Measurements from ENCODE around the gene PRRX2. TPM values are rescaled to one million over a fixed set of nuclear protein-coding genes. Genes with fewer than 3 reads are reported as not detected.

Gene PRRX2
- total and polyA plus RNA-seq, 3 donors from 2014 or later: 14.6 to 19.1 (median 15.3) TPM

DNA sequence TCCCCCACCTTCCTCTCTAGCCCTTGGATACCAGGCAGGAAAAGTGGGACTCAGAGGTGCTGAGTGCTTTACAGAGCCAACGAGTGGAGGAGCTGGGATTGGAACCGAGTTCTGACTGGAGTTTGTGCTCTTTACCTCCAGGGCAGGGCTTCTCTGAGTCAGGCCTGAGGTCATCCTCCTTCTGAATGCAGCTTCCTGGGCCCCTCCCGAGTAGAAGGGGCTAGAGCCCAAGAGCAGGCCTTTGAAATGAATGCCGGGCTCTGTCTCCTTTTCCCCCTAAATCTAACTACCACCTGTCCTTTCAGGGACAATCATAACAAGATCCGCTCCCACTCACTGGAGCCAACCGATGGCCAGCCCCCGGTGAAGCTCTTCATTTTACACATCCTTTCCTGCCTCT, 74.7 kb downstream of the PRRX2 start:
- intact Hi-C loops (cut with DNase I; ENCODE audit: low total_unique reads): no loop called here
- Histone ChIP-seq H3K27ac (no peak overlapping the region), H3K9me3 (no peaks in the 10 kb centered on the region), H3K27me3 (no peaks in the 10 kb centered on the region), H3K4me3 (no peak overlapping the region), H3K4me1 (no peaks in the 10 kb centered on the region), H3K36me3 (ENCODE audit: low read depth, missing control alignments) (no peaks in the 10 kb centered on the region)
- no peak for TF ChIP-seq POLR2A (IDR thresholded peaks at IDR 0.05)
- TF ChIP-seq, protein P1, sequence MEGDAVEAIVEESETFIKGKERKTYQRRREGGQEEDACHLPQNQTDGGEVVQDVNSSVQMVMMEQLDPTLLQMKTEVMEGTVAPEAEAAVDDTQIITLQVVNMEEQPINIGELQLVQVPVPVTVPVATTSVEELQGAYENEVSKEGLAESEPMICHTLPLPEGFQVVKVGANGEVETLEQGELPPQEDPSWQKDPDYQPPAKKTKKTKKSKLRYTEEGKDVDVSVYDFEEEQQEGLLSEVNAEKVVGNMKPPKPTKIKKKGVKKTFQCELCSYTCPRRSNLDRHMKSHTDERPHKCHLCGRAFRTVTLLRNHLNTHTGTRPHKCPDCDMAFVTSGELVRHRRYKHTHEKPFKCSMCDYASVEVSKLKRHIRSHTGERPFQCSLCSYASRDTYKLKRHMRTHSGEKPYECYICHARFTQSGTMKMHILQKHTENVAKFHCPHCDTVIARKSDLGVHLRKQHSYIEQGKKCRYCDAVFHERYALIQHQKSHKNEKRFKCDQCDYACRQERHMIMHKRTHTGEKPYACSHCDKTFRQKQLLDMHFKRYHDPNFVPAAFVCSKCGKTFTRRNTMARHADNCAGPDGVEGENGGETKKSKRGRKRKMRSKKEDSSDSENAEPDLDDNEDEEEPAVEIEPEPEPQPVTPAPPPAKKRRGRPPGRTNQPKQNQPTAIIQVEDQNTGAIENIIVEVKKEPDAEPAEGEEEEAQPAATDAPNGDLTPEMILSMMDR (IDR thresholded peaks at IDR 0.05): no peak
- DNase-seq: no peak
- WGBS, 2 donors: 79 to 86% methylated on average over 6 to 7 of the region's 7 CpGs

DNA sequence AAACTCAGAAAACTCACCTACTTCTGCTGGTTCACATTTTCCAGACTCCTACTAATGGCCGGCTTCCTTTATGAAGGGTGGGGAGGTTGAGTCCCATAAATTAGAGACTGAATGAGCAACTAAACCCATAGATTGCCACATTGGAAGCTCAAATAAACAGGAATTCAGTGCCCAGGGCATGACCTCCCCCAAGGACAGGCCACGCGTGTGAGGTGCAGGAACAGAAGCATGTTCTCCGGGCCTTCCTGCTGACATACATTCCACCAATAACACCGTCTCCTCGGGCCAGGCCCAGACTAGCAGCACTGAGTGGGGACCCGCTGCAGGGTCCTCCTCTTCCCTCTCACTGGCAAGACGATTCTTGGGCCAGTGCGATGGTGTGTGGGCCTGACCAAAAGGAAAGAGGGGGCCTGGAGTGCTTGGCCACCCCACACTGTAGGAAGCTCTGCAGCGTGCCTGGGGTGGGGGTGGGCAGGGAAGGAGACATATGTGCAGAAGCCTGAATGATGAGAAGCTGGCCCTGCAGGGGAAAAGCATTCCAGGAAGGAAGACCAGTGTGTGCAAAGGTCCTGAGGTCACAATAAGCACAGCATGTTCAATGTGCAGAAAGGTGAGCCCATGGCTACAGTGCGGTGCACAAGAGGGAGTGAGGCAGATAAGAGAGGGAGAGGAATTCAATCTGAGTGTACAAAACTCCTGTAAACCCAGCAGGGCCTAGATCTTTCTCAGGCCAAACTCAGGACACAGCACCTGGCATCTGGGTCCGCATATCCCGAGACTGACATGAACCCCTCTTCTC, 75.4 kb downstream of the PRRX2 start:
- Histone ChIP-seq H3K27ac (no peak overlapping the region), H3K4me1 (no peaks in the 10 kb centered on the region), H3K27me3 (no peaks in the 10 kb centered on the region), H3K9me3 (no peaks in the 10 kb centered on the region), H3K4me3 (no peak overlapping the region), H3K36me3 (ENCODE audit: low read depth, missing control alignments) (no peaks in the 10 kb centered on the region)
- TF ChIP-seq POLR2A (IDR thresholded peaks at IDR 0.05): no peak
- TF ChIP-seq, protein P1 (IDR thresholded peaks at IDR 0.05): no peak
- intact Hi-C loops (cut with DNase I; ENCODE audit: low total_unique reads): no loop called here
- 89 to 94% methylated on average over 12 to 13 of the region's 13 CpGs for WGBS, 2 donors
- DNase-seq: no peak

DNA sequence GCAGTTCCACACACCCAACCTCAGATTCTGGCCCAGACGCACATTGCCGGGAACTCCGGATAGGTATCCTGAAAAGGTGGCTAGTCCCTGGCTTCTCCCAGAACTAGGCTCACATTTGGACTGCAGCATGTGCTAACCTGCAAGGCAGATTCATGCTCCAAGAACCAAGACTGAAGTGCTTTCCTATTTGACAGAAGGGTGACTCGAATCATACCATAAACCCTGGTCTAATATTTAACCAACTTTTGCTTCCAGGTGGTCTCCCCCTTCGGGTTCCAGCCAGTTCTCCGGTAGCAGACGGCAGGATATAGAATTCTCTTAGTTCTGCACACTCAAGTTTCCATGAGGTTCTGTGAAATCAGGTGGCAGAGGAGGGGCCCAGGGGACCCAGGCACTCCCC, 79.8 kb downstream of the PRRX2 start:
- Histone ChIP-seq H3K4me3 (no peak overlapping the region), H3K4me1 (no peaks in the 10 kb centered on the region), H3K9me3 (no peaks in the 10 kb centered on the region), H3K27me3 (no peaks in the 10 kb centered on the region), H3K27ac (no peak overlapping the region), H3K36me3 (ENCODE audit: low read depth, missing control alignments) (no peaks in the 10 kb centered on the region)
- intact Hi-C loops (cut with DNase I; ENCODE audit: low total_unique reads): no loop called here
- no peak for DNase-seq
- WGBS, 2 donors: 94 to 96% methylated on average over 7 of the region's 7 CpGs
- TF ChIP-seq, protein P1 (IDR thresholded peaks at IDR 0.05): no peak
- TF ChIP-seq POLR2A (IDR thresholded peaks at IDR 0.05): no peak

DNA sequence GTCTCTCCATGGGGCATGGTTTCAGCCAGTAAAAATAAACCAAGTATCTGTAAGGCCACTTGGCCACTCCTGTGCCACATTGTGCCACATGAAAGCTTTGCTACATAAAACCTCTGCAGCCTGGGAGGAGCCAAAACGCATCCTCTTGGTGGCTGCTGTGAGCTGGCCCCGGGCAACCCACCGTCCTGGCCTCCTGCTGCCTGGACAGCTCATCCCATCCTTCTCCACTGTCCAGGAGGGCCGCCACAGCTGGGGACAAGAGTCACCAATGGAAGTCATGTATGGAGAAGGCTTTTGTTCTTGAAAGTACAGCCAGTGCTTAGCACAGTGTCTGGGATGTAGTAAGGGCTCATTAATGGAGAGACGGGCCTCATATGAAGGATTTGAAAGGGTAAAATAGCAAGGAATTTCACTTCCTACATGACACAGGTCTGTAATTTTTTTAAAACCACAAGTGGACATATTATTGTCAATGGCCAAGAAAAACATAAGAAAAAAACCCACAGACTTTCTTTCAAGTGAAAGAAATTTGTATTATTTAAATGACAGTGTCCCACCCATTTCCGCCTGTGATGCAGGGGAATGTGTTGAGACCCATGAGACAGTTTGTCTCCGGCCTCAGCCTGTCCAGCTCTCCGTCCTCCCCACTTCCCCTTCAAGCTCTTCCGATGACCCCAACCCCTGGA, 80.8 kb downstream of the PRRX2 start:
- Histone ChIP-seq H3K27me3 (no peaks in the 10 kb centered on the region), H3K4me3 (no peak overlapping the region), H3K9me3 (no peaks in the 10 kb centered on the region), H3K36me3 (ENCODE audit: low read depth, missing control alignments) (no peaks in the 10 kb centered on the region), H3K4me1 (no peaks in the 10 kb centered on the region), H3K27ac (no peak overlapping the region)
- no peak for DNase-seq
- intact Hi-C loops (cut with DNase I; ENCODE audit: low total_unique reads): no loop called here
- WGBS, 2 donors: 80 to 94% methylated on average over 8 to 9 of the region's 9 CpGs
- no peak for TF ChIP-seq POLR2A (IDR thresholded peaks at IDR 0.05)
- TF ChIP-seq, protein P1 (IDR thresholded peaks at IDR 0.05): no peak
